Osteoblast (primary cell): Measurements from ENCODE around the gene TSPAN7. TPM values are rescaled to one million over a fixed set of nuclear protein-coding genes. Genes with fewer than 3 reads are reported as not detected.

Experiments used
- DNase-seq: peaks from one replicate; pipeline ENCODE4 v3.0.0; 2011; ENCODE audit warnings: low spot score, mixed read lengths; ENCODE audit not compliant: insufficient read length; ENCODE audit errors: missing footprints
- H2AFZ ChIP-seq: 2 replicates; pipeline ENCODE4 v1.6.0; 2011; ENCODE audit warnings: mild to moderate bottlenecking, low read length
- H3K27ac ChIP-seq: 2 replicates; pipeline ENCODE4 v1.5.1; 2011; ENCODE audit warnings: mild to moderate bottlenecking, low read depth, low read length, moderate library complexity
- H3K27me3 ChIP-seq: 2 replicates; pipeline ENCODE4 v1.6.0; 2012; ENCODE audit warnings: mild to moderate bottlenecking, control low read depth, inconsistent platforms, low read length, moderate library complexity; ENCODE audit not compliant: insufficient read depth
- H3K36me3 ChIP-seq: 2 replicates; pipeline ENCODE4 v1.5.1; 2011; ENCODE audit warnings: mild to moderate bottlenecking, low read length, control low read depth, moderate library complexity; ENCODE audit not compliant: insufficient read depth
- H3K4me1 ChIP-seq: 2 replicates; pipeline ENCODE4 v1.5.1; 2011; ENCODE audit warnings: mild to moderate bottlenecking, low read length, control low read depth, moderate library complexity; ENCODE audit not compliant: insufficient read depth
- H3K4me2 ChIP-seq: 2 replicates; pipeline ENCODE4 v1.6.0; 2011; ENCODE audit warnings: mild to moderate bottlenecking, low read length; ENCODE audit not compliant: insufficient read depth
- H3K4me3 ChIP-seq: fragments of 200-600 bp; sonication (generic); 3 replicates; pipeline ENCODE4 v1.5.1; 2012; ENCODE audit warnings: mild to moderate bottlenecking, low read length, inconsistent platforms; ENCODE audit not compliant: insufficient read depth
- H3K79me2 ChIP-seq: 2 replicates; pipeline ENCODE4 v1.6.0; 2012; ENCODE audit warnings: mild to moderate bottlenecking, low read length, control low read depth, inconsistent platforms; ENCODE audit not compliant: insufficient read depth
- H3K9me3 ChIP-seq: 2 replicates; pipeline ENCODE4 v1.5.1; 2011; ENCODE audit warnings: low read depth, low read length, control low read depth
- H4K20me1 ChIP-seq: 2 replicates; pipeline ENCODE4 v1.6.0; 2012; ENCODE audit warnings: mild to moderate bottlenecking, low read length, control low read depth; ENCODE audit not compliant: insufficient read depth
- CTCF ChIP-seq: IDR thresholded peaks from 2 replicates; pipeline ENCODE4 v1.5.1; 2011; ENCODE audit warnings: mild to moderate bottlenecking, low read depth, low read length, moderate library complexity; ENCODE audit errors: extremely low read depth
- total RNA-seq: library from RNA; depleted of rRNA; stranded (reverse); fragments of >200 nt; gene quantifications from 2 replicates; pipeline ENCODE4 v1.2.3, GENCODE V29; 2012

TSPAN7 gene
- total RNA-seq, 1 donor: 0.36 TPM

GRCh38 chrX:38657562-38657961, 96.2 kb downstream of the TSPAN7 start:
- Histone ChIP-seq H3K4me3 (no peak overlapping the region), H3K27me3 (peaks cover 17% of the 10 kb centered on the region), H3K36me3 (no peaks in the 10 kb centered on the region), H4K20me1 (no peaks in the 10 kb centered on the region), H3K79me2 (no peaks in the 10 kb centered on the region), H3K4me1 (no peaks in the 10 kb centered on the region), H3K27ac (no peak overlapping the region), H3K4me2 (no peak overlapping the region), H2AFZ (no peak overlapping the region), H3K9me3 (no peaks in the 10 kb centered on the region)
- DNase-seq: no peak
- no peak for TF ChIP-seq CTCF

GRCh38 chrX:38660395-38661102, 99.2 kb downstream of the TSPAN7 start:
- H3K36me3 ChIP-seq: no peaks in the 10 kb centered on the region
- H3K27ac ChIP-seq: no peak overlapping the region
- no peaks in the 10 kb centered on the region for H3K79me2 ChIP-seq
- H2AFZ ChIP-seq: no peak overlapping the region
- no peak overlapping the region for H3K4me3 ChIP-seq
- no peak overlapping the region for H3K4me2 ChIP-seq
- no peak for TF ChIP-seq CTCF
- no peaks in the 10 kb centered on the region for H3K9me3 ChIP-seq
- no peak for DNase-seq
- H4K20me1 ChIP-seq: no peaks in the 10 kb centered on the region
- H3K4me1 ChIP-seq: no peaks in the 10 kb centered on the region
- H3K27me3 ChIP-seq: peaks cover 11% of the 10 kb centered on the region

- H3K79me2 ChIP-seq: no peaks in the 10 kb centered on the region
- peaks cover 13% of the 10 kb centered on the region for H3K27me3 ChIP-seq
- no peak overlapping the region for H3K27ac ChIP-seq
- H3K4me1 ChIP-seq: no peaks in the 10 kb centered on the region
- H3K36me3 ChIP-seq: no peaks in the 10 kb centered on the region
- no peak overlapping the region for H2AFZ ChIP-seq
- no peak for TF ChIP-seq CTCF
- H3K4me3 ChIP-seq: no peak overlapping the region
- no peaks in the 10 kb centered on the region for H4K20me1 ChIP-seq
- DNase-seq: no peak
- H3K9me3 ChIP-seq: no peaks in the 10 kb centered on the region
- H3K4me2 ChIP-seq: no peak overlapping the region
Measured at GRCh38 chrX:38661103-38661441, 99.7 kb downstream of the TSPAN7 start.

GRCh38 chrX:38661561-38661960, 100.2 kb downstream of the TSPAN7 start:
- Histone ChIP-seq H4K20me1 (no peaks in the 10 kb centered on the region), H3K79me2 (no peaks in the 10 kb centered on the region), H3K4me3 (no peak overlapping the region), H3K27ac (no peak overlapping the region), H3K27me3 (peaks cover 12% of the 10 kb centered on the region), H2AFZ (no peak overlapping the region), H3K9me3 (no peaks in the 10 kb centered on the region), H3K36me3 (no peaks in the 10 kb centered on the region), H3K4me1 (no peaks in the 10 kb centered on the region), H3K4me2 (no peak overlapping the region)
- no peak for TF ChIP-seq CTCF
- no peak for DNase-seq
